ENCODE results near the gene CHD9. TPM values are rescaled to one million over a fixed set of nuclear protein-coding genes. Genes with fewer than 3 reads are reported as not detected.

The CHD9 gene
- total RNA-seq, 1 experiment from 2014 or later: 18.9 TPM

DNA sequence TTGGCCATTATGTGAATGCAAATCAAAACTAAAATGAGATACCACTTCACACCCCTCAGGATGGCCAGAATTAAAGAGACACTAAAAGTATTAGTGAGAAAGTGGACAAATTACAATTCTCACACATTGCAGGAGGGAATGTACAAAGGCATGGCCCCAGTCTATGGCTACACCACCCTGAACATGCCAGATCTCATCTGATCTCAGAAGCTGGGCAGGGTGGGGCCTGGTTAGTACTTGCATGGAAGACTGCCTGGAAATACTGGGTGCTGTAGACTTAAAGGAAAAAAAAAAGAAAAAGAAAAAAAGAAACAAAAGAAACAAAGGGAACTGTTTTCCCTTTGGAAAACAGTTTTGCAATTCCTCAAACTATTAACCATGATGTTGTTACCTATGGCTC lies 282.5 kb downstream of the CHD9 start:
- Histone ChIP-seq H3K79me2 (ENCODE audit: insufficient read depth, low read length) (no peaks in the 10 kb centered on the region), H3K4me2 (ENCODE audit: low read length) (no peak overlapping the region), H3K4me1 (ENCODE audit: control insufficient read depth in 1 of 2, insufficient read depth in 2 of 2, low read length in 2 of 2) (no peaks in the 10 kb centered on the region), H4K20me1 (ENCODE audit: insufficient read depth) (no peaks in the 10 kb centered on the region), H3K4me3 (replicated peaks in 1 of 2; ENCODE audit: low read depth in 1 of 2, low read length in 2 of 2) (no peak overlapping the region), H2AFZ (ENCODE audit: low read depth, low read length, poor library complexity, severe bottlenecking) (no peak overlapping the region), H3K27me3 (ENCODE audit: insufficient read depth, low read length) (no peaks in the 10 kb centered on the region), H3K27ac (ENCODE audit: low read depth, low read length) (no peak overlapping the region), H3K9me3 (ENCODE audit: control insufficient read depth in 1 of 2, insufficient read depth in 1 of 2, low read depth in 1 of 2, low read length in 2 of 2) (no peaks in the 10 kb centered on the region), H3K36me3 (ENCODE audit: control insufficient read depth in 1 of 2, insufficient read depth in 2 of 2, low read length in 2 of 2) (no peaks in the 10 kb centered on the region), H3K9ac (ENCODE audit: low read length) (no peak overlapping the region), H3K9me2 (ENCODE audit: insufficient read depth) (no peaks in the 10 kb centered on the region)
- ChIA-PET POLR2A (no interaction called here), CTCF (no interaction called here), RAD21 (ENCODE audit: low non-redundant PET in 1 of 2, low total read pairs in 2 of 2, uncharacterized antibody in 2 of 2, unreplicated experiment in 2 of 2) (no interaction called here)
- no TSS peak for BruUV-seq (replicated peaks)
- DNase-seq (ENCODE audit: low read depth, low spot score) (no peak), ATAC-seq (no peak)
- intact Hi-C loops (cut with micrococcal nuclease): no loop called here
- TF ChIP-seq EZH2phosphoT487 (IDR thresholded peaks at IDR 0.05; ENCODE audit: borderline replicate concordance): no peak
- TF ChIP-seq, protein P1, sequence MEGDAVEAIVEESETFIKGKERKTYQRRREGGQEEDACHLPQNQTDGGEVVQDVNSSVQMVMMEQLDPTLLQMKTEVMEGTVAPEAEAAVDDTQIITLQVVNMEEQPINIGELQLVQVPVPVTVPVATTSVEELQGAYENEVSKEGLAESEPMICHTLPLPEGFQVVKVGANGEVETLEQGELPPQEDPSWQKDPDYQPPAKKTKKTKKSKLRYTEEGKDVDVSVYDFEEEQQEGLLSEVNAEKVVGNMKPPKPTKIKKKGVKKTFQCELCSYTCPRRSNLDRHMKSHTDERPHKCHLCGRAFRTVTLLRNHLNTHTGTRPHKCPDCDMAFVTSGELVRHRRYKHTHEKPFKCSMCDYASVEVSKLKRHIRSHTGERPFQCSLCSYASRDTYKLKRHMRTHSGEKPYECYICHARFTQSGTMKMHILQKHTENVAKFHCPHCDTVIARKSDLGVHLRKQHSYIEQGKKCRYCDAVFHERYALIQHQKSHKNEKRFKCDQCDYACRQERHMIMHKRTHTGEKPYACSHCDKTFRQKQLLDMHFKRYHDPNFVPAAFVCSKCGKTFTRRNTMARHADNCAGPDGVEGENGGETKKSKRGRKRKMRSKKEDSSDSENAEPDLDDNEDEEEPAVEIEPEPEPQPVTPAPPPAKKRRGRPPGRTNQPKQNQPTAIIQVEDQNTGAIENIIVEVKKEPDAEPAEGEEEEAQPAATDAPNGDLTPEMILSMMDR (IDR thresholded peaks at IDR 0.05 in 2 of 3, conservative IDR thresholded peaks at IDR 0.05 in 1 of 3; ENCODE audit: borderline replicate concordance in 1 of 3, insufficient read depth in 1 of 3, low read depth in 2 of 3, low read length in 2 of 3): no peak
- no peak for TF ChIP-seq SIN3A (IDR thresholded peaks at IDR 0.05; ENCODE audit: low read depth)
- no peak for TF ChIP-seq TCF7L2 (IDR thresholded peaks at IDR 0.05; ENCODE audit: borderline replicate concordance, extremely low read depth, insufficient read depth, insufficient read length)
- no peak for TF ChIP-seq RAD21 (IDR thresholded peaks at IDR 0.05; ENCODE audit: low read depth)
- TF ChIP-seq, protein P2, sequence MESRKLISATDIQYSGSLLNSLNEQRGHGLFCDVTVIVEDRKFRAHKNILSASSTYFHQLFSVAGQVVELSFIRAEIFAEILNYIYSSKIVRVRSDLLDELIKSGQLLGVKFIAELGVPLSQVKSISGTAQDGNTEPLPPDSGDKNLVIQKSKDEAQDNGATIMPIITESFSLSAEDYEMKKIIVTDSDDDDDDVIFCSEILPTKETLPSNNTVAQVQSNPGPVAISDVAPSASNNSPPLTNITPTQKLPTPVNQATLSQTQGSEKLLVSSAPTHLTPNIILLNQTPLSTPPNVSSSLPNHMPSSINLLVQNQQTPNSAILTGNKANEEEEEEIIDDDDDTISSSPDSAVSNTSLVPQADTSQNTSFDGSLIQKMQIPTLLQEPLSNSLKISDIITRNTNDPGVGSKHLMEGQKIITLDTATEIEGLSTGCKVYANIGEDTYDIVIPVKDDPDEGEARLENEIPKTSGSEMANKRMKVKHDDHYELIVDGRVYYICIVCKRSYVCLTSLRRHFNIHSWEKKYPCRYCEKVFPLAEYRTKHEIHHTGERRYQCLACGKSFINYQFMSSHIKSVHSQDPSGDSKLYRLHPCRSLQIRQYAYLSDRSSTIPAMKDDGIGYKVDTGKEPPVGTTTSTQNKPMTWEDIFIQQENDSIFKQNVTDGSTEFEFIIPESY (IDR thresholded peaks at IDR 0.05; ENCODE audit: extremely low read depth, insufficient replicate concordance, low read length): no peak
- TF ChIP-seq POLR2A (IDR thresholded peaks at IDR 0.05; ENCODE audit: borderline replicate concordance, extremely low read depth, insufficient read depth, insufficient read length): no peak
- TF ChIP-seq, protein P3, sequence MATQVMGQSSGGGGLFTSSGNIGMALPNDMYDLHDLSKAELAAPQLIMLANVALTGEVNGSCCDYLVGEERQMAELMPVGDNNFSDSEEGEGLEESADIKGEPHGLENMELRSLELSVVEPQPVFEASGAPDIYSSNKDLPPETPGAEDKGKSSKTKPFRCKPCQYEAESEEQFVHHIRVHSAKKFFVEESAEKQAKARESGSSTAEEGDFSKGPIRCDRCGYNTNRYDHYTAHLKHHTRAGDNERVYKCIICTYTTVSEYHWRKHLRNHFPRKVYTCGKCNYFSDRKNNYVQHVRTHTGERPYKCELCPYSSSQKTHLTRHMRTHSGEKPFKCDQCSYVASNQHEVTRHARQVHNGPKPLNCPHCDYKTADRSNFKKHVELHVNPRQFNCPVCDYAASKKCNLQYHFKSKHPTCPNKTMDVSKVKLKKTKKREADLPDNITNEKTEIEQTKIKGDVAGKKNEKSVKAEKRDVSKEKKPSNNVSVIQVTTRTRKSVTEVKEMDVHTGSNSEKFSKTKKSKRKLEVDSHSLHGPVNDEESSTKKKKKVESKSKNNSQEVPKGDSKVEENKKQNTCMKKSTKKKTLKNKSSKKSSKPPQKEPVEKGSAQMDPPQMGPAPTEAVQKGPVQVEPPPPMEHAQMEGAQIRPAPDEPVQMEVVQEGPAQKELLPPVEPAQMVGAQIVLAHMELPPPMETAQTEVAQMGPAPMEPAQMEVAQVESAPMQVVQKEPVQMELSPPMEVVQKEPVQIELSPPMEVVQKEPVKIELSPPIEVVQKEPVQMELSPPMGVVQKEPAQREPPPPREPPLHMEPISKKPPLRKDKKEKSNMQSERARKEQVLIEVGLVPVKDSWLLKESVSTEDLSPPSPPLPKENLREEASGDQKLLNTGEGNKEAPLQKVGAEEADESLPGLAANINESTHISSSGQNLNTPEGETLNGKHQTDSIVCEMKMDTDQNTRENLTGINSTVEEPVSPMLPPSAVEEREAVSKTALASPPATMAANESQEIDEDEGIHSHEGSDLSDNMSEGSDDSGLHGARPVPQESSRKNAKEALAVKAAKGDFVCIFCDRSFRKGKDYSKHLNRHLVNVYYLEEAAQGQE (IDR thresholded peaks at IDR 0.05; ENCODE audit: low read depth): no peak
- TF ChIP-seq CBX3 (IDR thresholded peaks at IDR 0.05; ENCODE audit: low read depth): no peak
- no peak for TF ChIP-seq YY1 (IDR thresholded peaks at IDR 0.05; ENCODE audit: extremely low read depth, insufficient replicate concordance, low read depth, low read length)
- TF ChIP-seq, protein P4, sequence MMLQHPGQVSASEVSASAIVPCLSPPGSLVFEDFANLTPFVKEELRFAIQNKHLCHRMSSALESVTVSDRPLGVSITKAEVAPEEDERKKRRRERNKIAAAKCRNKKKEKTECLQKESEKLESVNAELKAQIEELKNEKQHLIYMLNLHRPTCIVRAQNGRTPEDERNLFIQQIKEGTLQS (IDR thresholded peaks at IDR 0.05): no peak
- no peak for TF ChIP-seq SRF (IDR thresholded peaks at IDR 0.05; ENCODE audit: low read depth)

Data from HCT116 (cell line).